NCI-H2227 (cell line): ENCODE results near the gene NKX2-8.
"Not testable (repeated sequence)": the region's sequence is repeated elsewhere in the genome, so short reads cannot be mapped to it uniquely, and the experiment has no call there.

Experiments used
- DNase-seq: peaks from one replicate; lab custom pipeline; 2025; ENCODE audit not compliant: unreplicated experiment; lab: John Stamatoyannopoulos, UW

Gene NKX2-8

GRCh38 chr14:36580141-36580855 lies 2.1 kb downstream of the NKX2-8 start:
- no peak for DNase-seq

DNA sequence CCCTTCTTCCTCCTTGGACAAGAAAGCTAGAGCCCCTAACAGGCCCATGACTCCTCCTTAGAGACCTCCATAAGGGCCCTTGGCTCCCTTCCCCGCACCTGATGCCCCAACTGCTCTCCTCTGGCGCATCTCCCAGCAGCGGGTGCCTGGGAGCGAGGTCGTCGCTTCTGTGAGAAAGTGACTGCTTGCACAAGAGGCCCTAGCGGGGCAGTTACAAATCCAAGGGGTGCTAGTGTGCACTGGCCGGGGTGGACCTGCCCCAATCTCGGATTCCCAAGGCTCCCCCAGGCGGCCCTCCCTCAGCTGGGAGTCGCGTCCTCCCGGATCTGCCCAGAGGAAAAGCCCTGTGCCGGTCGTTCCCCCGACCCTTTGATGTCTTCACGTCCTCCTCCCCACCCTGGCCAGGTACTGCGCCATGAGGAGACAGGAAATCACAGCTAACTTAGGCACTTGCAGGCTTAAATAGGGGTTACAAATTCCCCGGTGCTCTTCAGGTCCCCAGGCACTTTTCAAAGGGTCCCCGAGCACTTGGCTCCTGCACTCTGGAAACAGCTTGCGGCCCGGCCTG lies 2.8 kb downstream of the NKX2-8 start:
- DNase-seq: no peak

- DNase-seq: no peak
Observed at GRCh38 chr14:36579001-36579555, 3.3 kb downstream of the NKX2-8 start.

GRCh38 chr14:36570065-36570464 lies 12.3 kb downstream of the NKX2-8 start:
- no peak for DNase-seq

- peak; percentile 9 for DNase-seq
Observed at GRCh38 chr14:36556811-36557433, 25.5 kb downstream of the NKX2-8 start.

GRCh38 chr14:36555998-36556743 lies 26.2 kb downstream of the NKX2-8 start:
- DNase-seq: no peak

- peak; percentile 65 for DNase-seq
Observed at GRCh38 chr14:36553656-36554260, 28.7 kb downstream of the NKX2-8 start.

DNA sequence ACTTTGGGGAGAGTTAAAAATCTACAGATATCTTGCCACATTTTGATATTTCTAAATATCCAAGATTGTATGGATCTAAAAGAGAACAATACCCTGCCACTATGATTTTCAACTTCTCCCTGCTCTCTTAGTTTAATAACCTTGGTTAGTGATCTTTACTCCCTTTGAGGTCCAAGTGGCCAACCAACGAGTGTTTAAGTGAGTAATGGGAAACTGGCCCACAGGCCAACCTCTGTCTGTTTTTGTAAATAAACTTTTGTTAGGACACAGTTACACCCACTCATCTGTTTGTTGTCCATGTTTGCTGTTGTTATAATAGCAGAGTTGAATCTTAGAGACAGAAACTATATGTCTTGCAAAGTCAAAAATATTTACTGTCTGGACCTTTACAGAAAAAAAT lies 31.5 kb downstream of the NKX2-8 start:
- no peak for DNase-seq

DNA sequence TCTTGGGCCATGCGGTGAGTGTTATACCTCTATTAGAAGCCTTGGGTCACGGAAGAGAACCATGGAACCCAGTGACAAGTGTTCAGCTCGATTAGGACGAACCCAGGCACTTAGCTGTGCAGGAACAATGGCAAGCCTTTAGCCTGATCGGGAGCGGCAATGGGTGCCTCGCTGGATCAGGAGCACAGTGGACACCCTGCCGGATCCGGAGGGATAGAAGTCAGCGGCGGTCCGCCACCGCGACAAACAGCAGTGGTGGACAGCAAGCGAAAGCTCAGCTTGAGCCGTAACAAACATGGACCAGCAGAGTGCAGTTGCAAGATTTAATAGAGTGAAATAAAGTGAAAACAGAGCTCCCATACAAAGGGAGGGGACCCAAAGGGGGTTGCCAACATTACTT lies 38.1 kb downstream of the NKX2-8 start:
- DNase-seq: not testable (repeated sequence)

- DNase-seq: no peak
Observed at GRCh38 chr14:36538051-36538450, 44.4 kb downstream of the NKX2-8 start.
